DMS114 treated with DMSO at 0.1 percent for 48 hours (cell line): Measurements from ENCODE around the gene GCDH.
A peak's percentile ranks its signal among the peaks of the same experiment; 100 is the strongest.
"Not testable (repeated sequence)": the region's sequence is repeated elsewhere in the genome, so short reads cannot be mapped to it uniquely, and the experiment has no call there.

Experiments
- DNase-seq: peaks from one replicate; lab custom pipeline; 2025; ENCODE audit not compliant: unreplicated experiment; lab: John Stamatoyannopoulos, UW

The GCDH gene

DNA sequence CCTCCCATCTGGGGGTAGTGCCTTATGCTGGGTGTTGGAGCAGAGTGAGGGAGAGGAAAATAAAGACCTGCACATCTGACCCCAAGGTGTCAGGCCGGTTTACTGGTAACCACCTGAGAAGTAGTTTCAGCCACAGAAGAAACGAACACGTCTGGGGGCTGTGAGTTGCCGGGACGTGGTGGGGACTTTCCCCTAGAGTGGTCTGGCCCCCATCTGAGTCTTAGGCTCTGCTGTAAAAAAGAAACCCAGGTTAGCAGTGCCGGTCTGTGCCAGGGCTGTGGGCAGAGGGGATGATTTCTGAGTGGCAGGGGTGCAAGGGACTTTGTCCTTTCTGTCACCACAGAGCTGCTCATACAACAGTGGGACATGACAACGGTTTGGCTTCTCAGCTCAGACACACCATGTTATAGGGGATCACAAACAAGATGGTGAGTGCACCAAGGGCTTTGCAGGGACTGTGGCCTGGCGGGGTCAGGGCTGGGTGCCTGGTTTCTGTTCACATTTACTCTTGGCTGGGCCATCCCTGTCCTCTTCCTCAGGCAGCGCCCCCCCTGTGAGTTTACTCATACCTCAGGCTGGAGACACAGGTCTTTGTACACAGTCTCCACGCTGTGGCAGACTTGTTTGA lies 9.0 kb downstream of the GCDH start:
- no peak for DNase-seq

DNA sequence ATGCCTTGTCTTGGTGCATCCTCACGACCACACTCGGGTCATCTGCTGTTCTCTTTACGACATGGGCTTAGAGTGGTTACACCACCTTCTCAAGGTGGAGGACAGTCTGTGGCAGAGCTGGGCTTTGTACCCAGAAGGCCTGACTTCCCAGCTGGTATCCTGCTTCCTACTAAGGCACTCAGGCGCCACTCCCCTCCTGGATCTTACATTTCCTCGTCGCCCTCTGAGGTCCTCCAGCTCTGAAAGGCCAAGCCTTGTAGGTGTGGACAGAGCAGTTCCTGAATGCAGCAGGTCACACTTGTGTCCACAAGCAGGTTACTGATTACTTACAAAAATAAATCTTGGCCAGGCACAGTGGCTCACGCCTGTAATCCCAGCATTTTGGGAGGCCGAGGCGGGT lies 16.2 kb downstream of the GCDH start:
- DNase-seq = no peak

DNA sequence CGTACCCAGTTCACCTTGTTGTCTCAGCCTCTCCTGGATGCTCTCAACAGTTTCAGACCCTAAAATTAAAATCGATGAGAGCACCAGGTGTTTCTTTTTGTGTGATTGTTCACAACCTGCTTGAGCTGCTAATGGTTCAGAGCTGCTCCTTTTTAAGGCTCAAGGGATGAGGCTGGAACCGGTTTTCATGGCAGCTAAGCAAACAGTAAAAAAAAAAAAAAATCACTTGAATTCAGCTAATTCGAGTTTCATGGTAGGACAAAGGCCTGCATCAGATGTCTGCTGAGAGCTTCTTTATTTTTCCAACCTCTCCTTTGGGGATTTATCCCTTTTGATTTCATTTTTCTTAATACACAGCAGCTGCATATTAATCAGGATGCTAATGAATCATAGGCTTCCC lies 21.6 kb downstream of the GCDH start:
- DNase-seq = no peak

DNA sequence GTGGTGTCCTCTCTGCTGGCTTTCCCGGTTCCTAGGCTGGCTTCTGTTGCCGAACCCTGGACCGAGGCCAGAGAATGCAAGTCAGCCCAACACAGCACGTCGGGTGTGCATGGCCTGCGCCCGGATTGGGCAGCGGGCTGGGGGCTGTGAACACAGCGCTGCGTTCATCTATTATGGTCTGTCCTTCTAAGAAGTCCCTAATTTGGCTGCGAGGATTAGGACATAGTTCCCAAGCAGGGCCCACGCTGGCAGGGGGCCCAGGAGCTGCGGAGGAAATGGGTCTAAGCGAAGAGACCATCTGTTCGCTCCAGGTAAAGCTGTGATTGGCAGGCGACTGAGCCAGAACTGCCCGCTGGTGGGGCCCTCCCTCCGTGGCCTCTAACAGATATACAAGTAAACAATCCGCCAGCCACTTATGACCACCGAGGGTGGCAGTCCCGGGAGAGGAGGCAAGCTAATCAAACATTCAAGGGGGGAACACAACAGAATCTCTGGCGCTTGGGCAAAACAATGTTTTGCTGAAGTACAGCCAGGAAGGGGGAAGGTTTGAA lies 22.1 kb downstream of the GCDH start:
- no peak for DNase-seq

DNA sequence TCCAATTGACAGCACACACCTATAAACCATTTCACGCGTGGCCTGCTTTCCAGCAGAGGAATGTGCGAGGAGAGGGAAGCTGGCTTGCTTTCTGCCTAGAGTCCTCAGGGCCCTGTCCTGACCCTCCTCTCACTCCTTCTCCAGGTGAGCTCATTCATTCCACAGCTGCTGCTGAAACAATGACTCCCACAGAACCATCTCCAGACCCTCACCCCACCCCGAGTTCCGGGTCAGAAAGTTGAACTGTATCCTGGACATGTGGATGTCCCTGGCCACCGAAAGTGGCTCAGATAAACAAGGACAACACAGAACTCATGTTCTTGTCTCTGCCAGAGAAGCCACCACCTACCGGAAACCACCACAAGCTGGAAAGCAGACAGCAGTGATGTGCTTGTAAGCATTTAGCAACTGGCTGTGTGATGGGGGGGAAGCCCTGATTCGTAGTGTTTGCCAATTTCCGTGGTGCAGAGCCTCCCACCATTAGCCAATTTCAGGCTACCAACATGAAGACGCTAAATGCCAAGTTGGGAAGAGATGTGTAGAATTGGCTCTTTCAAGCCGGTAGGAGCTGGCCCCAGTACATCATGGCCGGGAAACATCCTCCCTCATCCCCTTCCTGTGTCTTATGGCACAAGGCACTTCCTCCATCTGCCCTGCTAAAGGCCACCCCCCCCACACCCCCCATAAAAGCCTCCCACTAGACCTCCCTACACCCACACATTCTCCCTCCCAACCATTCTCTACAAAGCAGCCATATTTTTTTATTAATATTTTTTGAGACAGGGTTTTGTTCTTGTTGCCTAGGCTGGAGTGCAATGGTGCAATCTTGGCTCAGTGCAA lies 23.1 kb downstream of the GCDH start:
- DNase-seq = no peak

DNA sequence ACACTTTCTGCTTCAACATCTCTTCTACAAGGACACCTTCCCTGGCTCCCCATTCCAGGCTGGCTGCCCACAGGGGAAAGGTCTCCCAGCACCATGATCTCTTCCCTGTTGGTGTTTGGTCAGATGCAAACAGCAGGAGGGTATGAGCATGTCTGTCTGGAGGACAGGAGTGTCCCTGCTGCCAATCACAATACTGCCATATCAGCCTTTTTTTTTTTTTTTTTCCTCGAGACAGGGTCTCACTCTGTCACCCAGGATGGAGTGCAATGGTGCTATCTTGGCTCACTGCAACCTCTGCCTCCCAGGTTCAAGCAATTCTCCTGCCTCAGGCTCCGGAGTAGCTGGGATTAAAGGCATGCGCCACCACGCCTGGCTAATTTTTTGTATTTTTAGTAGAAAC lies 24.9 kb downstream of the GCDH start:
- DNase-seq = not testable (repeated sequence)

DNA sequence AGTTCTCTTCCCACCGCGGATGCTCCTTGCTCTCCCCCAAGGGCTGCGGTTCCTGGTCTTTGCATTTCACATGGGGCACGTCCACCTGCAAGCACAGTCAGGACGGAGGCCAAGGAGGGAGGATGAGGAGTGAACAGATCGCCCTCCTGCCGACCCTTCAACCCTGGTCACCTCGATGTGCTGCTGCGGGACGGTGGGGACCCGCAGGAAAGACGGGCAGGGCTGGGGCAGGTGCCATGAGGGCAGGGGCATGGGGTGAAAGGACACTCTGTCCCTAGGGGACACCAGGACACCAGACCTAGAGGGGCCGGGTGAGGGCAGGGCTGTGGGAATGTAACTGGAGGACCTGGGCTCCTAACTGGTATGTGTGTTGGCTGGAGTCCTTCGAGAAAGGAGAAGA lies 27.3 kb downstream of the GCDH start:
- no peak for DNase-seq

DNA sequence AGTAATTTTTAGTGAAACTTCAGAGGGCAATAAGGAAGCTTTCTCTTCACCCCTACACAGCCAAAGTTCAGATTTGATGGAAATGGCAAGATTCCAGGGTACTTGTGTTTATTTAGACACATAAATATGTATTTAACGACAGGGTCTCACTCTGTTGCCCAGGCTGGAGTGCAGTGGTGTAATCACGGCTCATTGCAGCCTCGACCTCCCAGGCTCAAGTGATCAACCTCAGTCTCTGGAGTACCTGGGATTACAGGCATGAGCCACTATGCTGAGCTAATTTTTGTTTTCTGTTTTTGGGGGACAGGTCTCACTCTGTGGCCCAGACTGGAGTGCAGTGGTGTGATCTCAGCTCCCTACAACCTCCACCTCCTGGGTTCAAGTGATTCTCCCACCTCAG lies 30.1 kb downstream of the GCDH start:
- no peak for DNase-seq

DNA sequence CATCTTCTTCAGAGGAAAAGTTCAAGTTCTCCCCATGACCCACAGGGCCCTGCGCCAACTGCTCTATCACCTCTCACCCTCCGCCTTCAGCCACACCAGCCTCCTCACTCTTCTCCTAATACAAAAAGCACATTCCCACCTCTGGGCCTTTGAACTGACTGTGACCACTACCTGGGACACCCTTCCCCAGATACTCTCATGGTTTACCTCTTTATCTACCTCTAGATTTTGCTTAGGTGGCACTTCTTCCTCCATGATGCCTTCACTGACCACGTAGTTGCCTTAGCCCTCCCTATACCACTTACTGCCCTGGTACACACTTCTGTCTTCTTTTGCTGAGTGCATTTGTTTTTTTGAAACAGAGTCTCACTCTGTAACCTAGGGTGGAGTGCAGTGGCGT lies 32.0 kb downstream of the GCDH start:
- DNase-seq = no peak

DNA sequence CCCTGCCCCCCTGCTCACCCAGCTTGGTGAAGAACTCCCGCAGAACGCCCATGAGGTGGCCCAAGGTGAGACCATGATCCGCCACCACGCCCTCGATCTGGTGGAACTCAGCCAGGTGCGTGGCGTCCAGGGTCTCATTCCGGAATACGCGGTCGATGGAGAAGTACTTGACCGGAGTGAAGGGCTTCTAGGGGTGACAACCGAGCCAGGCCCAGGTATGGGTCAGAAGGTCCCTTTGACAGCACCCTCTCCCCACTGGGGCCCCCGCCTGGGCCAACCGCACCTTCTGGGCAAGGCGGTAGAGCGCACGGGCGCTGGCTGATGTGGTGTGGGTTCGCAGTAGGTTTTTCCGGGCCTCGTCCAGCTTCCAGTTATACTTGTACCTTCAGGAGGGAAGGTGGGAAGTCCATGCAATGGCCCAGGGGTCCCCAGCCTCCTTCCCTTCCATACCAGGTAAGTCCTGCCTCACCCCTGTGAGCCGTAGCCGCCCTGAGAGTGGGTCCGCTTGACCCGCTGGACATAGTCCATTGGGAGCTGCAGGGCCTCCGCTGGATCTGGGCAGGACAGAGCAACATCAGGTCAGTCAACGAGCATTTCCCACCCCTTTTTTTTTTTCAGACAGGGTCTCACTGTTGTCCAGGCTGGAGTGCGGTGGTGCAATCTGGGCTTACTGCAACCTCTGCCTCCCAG lies 33.8 kb downstream of the GCDH start:
- DNase-seq = no peak

DNA sequence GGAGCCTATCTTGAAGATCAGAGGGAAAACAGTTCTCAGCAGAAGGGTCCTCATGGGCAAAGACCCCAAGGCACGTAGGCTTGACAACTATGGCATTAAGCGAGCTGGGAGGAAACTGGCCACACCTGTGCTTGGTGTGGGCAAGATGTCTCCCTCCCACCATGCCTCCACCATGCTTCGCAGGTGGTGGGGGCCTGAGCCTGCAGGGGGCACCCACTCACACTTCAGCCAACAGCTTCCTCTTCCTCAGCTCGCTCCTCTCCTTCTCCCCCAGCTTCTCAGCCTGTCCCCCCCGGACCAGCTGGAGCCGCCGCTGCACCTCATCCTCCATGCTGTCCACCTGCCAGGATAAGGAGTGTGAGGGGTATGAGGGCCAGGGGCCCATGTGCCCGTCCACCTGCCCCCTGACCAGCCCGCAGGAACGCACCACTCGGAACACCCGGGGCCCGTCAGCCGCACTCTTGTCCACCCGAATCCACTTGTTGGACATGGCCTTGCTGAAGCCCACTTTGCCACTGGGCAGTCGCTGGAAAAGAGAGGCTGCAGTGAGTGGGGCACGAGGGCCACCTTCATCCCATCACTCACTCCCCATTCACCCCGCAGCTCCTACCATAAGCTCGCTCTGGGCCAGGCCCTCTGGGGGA lies 39.2 kb downstream of the GCDH start:
- no peak for DNase-seq

DNA sequence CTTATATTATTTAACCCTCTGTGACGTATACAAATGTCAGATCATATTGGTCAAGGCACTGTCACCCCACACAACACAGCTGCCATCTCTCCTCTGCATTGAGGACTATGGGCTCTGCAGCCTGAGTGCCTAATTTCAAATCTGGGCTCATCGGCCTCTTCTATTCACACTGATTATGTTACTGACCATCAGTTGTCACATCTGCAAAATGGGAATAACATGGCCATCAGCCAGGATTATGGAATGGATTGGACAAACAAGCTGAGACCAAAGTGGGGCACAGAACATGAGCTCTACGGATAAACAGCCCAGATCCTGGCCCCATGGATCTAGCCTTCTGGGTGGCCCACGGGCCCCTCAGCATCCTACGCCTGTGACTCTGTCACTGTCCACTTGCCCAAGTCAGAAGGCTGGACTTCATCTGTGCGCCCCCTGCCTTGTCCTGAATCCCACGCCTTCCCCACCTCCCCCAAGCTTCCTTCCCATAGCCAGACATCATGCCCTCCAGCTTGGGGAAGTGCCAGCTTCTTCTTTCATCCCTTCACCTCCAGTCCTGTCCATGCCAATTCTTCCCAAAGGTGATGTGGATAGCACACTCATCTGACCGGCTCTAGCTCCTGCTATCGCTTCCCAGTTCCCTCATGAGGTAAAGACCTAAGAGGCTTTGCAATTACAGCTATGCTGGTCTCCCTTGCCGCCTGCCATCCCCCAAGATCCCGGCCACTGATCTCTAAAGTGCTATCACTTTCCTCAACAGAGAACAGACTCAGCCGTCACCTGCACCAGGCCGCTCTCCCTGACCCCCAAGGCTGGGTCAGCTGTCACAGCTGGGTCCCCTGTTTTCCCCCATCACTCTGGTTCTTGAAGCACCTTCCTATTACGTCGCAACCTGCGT lies 41.7 kb downstream of the GCDH start:
- DNase-seq = no peak

DNA sequence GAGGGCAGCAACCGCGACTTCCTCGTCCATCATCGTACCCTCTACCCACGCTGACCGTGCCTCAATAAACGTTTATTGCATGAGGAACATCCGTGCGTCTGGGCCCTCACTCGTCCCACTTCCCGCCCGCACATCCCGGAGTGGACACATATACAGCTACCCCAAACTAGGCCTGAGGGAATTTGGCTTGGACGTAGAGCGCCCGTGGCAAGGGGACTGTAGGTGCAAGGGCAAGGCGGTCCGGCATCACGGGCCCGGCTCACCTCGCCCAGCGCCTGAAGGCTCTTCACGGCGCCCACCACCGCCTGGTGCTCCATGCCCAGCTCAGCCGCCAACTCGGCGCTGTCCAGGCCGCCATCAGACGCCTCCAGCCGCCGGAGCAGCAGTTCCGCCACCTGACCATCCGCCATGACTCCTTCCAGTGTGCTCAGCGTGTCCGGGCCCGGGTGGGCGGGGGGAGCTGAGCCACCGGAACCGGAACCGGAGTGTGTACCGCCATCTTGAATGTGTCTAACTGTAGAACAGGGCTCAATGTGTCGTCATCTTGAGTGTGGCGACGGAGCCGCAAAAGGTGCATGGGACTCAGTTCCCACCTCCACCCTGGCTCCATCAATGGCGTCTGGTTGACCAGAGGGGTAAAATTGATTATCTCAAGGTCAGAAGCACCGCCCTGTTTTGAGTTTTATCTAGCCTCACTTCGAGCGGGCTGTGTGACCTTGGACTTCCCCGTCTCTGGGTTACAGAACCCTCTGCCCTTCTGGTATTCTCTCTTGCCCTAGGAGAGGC lies 42.5 kb downstream of the GCDH start, which contains the start of gene FARSA:
Gene FARSA, minus strand, starts transcription at position 425 of the 786 bp plus-strand sequence. Its CDS starts 15 bp downstream, at position 410.
- peak; percentile 62 for DNase-seq

DNA sequence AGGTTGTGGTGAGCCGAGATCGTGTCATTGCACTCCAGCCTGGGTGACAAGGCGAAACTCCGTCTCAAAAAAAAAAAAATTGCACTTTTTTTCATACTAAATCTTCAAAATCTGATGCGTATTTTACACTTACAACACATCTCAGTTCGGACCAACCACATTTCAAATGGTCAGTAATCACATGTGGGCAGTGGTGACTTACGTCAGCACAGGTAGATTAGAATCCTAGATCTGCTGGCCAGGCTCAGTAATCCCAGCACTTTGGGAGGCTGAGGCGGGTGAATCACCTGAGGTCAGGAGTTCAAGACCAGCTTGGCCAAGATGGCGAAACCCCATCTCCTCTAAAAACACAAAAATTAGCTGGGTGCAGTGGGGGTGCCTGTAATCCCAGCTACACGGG lies 44.1 kb downstream of the GCDH start:
- no peak for DNase-seq

DNA sequence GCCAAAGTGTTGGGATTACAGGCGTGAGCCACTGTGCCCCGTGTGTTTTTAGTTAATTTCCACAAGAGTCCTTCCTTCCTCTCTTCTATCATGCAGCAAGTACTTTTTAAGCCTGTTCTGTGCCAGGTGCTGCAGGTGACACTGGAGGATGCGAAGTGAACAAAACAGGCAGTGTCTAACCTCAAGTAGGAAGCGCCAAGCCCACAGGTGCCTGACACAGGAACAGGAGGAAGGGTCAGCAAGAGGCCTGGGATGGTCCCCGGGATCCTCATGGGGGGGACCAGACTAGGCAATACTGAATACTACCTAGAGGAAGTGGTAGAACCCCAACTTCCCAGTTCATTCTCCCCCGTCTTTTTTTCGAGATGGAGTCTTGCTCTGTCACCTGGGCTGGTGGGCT lies 45.6 kb downstream of the GCDH start:
- DNase-seq = no peak

DNA sequence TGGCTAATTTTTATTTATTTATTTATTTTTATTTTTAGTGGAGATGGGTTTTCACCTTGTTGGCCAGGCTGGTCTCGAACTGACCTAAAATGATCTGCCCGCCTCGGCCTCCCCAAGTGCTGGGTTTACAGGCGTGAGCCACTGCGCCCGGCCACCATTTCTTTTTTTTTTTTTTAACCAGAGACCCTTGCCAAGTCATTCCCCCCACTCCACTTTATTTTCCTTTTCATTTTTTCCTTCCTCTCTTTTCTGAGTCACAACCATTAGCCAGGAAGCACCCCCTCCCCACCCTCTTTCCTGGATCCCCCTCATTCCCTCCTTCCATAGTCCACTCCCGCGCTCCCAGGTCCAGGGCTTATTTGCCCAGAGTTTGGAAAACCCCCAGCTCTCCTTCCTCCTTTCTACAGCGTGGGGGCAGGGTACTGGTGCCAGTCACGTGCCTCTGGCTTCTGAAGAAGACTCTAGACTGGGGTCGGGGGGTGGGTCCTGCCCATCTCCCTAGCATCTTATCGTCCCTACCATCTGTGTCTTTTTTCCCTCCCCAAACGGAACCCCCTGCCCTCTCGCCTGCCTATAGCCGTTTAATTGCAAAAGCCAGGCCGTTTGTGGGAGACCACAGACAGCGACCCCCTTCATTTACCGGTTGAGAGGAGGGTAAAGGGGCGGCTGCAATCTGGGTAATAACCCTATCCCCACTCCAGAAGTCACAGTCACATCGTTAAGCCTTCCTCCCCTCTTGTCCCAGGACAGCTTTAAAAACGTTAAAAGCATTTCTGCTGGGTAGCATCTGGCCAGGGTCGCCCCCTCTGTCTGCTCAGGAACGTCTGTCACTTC lies 46.4 kb downstream of the GCDH start:
- no peak for DNase-seq

DNA sequence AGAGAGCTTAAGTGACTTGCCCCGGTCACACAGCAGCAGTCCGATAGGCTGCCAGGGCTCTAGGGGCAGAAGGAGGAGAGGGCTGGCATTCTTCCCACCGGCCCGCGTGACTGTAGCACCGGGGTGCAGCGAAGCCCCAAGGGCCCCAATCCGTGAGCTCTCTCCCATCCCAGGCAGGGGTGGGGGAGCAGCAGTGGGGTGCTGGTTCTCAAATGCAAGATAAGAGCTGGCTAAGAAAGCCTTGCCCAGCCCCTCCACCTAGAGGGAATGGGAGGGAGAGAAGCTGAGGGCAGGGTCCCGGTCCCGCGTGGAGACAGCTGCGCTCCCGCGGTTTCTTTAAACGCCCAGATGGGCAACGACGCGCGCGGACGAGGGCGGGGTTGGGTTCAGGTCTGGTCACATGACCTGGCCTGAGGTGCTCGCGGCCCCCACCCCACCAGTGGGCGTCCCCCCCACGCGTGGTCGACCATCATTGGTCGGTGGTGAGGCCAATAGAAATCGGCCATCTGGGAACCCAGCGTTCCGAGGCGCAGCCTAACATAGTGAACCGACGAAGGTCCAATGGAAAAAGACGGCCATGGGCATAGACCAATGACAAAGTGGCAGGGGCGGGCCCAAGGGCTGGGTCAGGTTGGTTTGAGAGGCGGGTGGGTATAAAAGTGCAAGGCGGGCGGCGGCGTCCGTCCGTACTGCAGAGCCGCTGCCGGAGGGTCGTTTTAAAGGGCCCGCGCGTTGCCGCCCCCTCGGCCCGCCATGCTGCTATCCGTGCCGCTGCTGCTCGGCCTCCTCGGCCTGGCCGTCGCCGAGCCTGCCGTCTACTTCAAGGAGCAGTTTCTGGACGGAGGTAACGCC lies 47.2 kb downstream of the GCDH start, which contains the start of gene CALR:
Gene CALR, plus strand, starts transcription at position 683 of the 852 bp plus-strand sequence. Its CDS starts 71 bp downstream, at position 754.
- peak; percentile 93 for DNase-seq
